ENCODE results near the gene ATP5F1B.
A peak's percentile ranks its signal among the peaks of the same experiment; 100 is the strongest.

The ATP5F1B gene

DNA sequence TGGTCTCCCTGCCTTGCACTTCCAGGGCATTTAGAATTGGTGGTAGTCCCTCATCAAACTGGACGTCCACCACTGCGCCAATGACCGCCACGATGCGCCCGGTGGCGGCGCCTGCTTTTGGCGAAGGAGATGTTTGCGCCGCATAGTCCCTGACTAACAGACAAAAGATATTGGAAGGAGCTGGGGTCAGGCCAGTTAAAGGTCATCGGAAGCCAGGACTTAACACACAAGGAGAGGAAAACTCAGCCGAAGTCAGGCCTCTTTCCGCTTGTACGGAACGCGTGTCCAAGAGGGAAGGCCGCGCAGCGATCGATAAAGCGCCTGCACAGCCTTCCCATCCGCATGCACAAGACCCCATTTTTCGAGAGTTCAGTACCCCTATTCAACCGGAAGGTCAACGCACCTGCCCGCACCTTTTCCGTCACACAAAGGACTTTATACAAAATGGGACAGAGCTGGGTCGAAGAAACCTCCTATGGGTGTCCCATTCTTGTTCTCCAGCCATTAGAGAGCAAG lies 525 bp downstream of the ATP5F1B start:
- DNase-seq = no peak

GRCh38 chr12:56644654-56645053 lies 1.1 kb downstream of the ATP5F1B start:
- no peak for DNase-seq

DNA sequence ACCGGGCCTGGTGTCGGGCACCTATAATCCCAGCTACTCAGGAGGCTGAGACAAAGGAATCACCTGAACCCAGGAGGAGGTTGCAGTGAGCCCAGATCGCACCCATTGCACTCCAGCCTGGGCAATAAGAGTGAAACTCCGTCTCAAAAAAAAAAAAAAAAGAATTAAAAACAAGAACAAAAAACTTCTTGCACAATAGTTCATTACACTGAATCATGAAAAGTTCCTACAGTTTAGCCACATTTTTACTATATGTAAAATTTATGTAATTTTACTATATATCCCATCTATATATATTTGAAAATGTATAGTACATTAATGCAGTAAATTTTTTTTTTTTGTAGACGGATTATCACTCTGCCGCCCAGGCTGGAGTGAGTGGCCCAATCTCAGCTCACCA lies 4.6 kb downstream of the ATP5F1B start:
- DNase-seq = no peak

- no peak for DNase-seq
Observed at GRCh38 chr12:56637621-56638020, 8.2 kb downstream of the ATP5F1B start.

- DNase-seq = peak; percentile 95
Observed at GRCh38 chr12:56636675-56637540, 8.9 kb downstream of the ATP5F1B start.

- peak; percentile 84 for DNase-seq
Observed at GRCh38 chr12:56635806-56636674, 9.7 kb downstream of the ATP5F1B start.

- DNase-seq = peak; percentile 67
Observed at GRCh38 chr12:56634837-56635791, 10.7 kb downstream of the ATP5F1B start.

DNA sequence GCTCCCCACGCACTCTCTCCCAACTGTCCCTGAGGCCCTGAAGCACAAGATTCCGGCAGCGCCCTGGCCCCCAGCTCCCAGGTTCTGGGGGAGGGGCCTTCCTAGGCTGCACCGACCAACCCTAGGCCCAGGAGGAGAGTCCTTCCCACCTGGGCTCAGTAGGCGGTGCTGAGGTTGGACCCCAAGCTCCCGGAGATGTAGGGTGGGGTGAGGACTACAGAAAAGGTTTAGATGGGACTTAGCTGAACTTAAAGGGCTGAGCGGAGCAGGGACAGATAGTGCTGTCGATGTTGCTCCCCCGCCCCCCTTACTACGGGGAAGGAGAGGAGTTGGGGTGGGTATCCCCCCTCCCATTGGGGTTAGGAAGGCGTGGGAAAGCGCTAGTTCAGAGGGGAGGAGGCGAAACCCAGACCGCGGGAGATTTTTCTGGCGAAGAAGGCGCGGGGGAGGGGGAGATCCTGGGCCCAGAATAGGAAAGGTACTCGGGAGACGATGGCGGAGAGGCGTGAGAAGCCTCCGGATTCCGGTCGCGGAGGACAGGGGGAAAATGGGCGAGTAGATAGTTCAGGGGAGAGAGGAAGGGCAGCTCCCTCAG lies 11.4 kb downstream of the ATP5F1B start:
- no peak for DNase-seq

DNA sequence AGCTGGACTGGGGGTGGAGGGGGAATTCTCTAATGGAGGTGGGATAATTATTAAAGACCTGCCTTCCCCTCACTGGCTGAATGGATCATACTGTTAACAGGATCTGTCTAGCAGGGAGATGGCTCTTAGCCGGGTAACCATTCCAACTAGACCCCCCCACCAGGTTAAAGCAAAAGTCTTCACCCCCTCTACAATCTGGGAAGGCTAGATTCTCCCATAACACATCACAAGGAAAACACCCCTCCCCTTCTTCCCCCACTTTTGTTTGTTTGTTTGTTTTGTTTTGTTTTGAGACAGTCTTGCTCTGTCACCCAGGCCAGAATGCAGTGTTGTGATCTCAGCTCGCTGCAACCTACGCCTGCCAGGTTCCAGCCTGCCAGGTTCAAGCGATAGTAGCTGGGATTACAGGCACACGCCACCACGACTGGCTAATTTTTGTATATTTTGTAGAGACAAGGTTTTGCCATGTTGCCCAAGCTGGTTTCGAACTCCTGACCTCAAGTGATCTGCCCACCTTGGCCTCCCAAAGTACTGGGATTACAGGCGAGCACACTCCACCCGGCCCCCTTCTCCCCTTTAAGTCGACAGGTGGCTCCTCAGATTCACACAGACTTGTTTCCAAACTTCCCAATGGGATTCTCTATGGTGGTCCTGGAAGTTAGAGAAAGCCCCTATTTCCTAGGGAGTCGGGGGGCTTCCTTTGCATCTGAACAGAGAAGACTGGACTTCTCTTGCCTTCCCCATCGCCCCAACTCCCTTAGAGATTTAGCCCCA lies 12.1 kb downstream of the ATP5F1B start:
- DNase-seq = no peak

- no peak for DNase-seq
Observed at GRCh38 chr12:56632701-56633467, 12.9 kb downstream of the ATP5F1B start.

DNA sequence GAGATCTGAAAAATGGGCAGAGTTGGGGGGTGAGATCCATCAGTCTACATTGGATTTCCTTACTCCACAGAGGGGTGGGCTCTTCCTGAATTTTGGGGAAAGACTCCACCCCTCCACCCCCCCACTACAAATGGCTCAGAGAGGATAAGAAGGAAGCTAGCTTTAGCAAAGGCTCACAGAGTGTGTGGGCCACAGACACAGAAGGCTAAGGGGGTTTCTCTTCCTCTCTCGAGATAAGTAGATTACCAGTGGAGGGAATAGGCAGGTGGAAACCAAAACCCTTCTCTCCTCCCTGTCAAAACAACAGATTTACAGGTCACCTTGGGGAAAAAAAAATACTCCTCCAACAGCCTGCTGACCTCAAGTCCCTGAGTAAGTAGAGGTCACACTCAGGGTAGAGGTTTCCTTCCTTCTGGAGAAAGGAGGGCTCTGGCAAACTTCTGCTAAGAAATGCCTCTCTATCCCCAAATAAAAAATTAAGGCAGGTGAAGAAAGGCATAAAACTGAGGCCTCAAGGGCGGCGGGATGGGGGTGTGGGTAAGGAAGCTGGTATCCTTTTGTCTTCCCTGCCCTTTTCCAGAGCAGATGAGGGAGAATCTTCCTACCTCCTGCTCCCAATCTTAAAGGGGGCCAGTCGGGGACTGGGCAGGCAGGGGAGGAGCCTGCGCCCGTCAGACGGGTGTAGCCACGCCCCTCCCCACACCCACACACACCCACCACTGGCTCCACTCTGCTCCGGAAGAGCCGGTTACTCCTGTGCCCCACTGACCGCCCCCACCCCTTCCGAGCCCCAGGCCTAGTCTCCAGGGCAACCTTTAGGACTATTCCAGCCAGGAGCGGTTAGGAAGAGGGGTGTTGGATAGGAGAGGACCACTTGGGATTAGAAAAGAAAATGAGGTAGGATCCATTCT lies 13.7 kb downstream of the ATP5F1B start:
- DNase-seq = peak; percentile 43

DNA sequence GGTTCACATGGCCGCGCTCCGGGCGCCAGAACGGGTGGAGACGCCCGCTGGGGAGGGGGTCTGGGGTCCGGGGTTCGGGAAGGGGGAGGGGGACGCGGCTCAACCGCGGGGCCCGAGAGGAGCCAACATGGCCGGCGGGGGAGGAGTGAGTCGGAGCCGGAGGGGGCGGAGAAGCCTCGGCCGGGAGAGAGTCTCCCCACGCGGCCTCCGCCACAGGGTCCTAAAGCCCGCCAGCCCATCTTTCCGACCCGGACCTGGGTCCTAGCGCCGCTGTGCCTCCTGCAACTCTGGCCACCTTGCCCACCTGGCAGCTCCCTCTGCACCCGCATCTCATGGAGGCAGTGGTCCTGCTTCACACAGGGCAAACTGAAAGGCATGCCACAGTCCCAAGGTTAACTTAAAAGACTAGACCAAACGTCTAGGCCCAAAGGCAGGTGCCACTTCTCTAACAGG lies 15.6 kb downstream of the ATP5F1B start, which contains the start of gene BAZ2A:
Gene BAZ2A, minus strand, starts transcription at position 147 of the 453 bp plus-strand sequence. CDS start 12,796 bp downstream, outside the sequence.
- DNase-seq = peak; percentile 88

GRCh38 chr12:56629459-56630179 lies 16.2 kb downstream of the ATP5F1B start:
- DNase-seq = peak; percentile 49

GRCh38 chr12:56628671-56629458 lies 16.9 kb downstream of the ATP5F1B start:
- peak; percentile 57 for DNase-seq

DNA sequence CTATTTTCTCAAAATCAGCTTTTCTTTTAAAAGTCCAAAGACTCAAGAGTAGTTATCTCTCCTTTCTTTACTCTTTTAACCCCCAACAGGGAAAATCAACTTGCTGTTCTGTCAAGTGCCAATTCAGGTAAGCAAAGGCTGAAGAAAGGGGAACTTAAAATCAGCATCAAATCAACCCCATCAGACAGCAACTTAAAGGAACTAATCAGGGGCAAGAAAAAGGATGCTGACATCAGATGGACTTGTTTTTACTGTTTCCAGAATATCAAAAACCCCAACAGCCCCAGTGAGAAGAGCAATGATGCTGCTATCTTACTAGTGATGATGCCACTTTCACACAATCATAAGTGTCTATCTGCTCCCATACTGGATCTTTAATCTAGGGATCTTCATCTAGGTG lies 19.1 kb downstream of the ATP5F1B start:
- no peak for DNase-seq

DNA sequence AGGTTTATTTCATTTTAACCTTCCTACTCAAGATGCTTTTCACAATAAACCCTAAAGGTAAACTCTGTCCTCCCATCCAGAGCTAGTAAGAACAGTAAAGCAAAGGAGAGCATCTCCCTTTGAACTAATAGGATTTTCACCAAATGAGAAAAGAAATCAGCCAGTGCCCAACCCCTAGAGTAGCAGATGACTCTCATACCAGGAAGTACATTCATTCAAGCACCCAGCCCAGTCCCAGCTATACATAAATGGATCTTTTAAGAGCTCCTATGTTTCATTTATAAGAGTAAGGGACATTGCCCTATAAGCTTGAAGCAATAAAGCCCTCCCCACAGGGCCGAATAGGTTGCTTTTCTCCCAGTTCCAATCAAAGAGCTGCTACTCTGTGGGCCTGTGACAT lies 23.2 kb downstream of the ATP5F1B start:
- DNase-seq = no peak

GRCh38 chr12:56616925-56617324 lies 28.9 kb downstream of the ATP5F1B start:
- no peak for DNase-seq

Data from stimulated activated CD4-positive, alpha-beta T cell treated with anti-CD3 and anti-CD28 coated beads, Interleukin-1b, Interleukin-23, amount 100 ng/mL, for 48 hours (primary cell).